HL-60 (cell line): ENCODE results near the gene SCAMP5.

ENCODE experiments used
- POLR2AphosphoS5 ChIP-seq: IDR thresholded peaks from 2 replicates; pipeline ENCODE4 v1.6.1; 2012; ENCODE audit warnings: low read depth
- TF ChIP-seq, protein P1 (sequence below): IDR thresholded peaks from one replicate; pipeline ENCODE4 v1.5.1; 2011; ENCODE audit warnings: low read length, control low read depth, inconsistent platforms; ENCODE audit not compliant: insufficient read depth

DNA sequence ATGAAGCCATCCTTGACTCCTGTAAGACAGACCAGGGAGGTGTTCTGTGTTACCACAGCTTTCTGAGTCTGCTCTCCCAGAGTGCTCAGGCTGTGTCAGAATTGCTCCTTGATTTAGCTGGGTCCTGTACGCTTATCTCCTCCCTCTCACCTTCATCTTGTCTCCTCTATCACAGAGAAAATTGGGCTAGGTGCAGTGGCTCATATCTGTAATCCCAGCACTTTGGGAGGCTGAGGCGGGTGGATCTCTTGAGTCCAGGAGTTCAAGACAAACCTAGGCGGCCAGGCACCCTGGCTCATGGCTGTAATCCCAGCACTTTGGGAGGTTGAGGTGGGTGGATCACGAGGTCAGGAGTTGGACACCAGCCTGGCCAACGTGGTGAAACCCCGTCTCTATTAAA, 5.9 kb downstream of the SCAMP5 start:
- TF ChIP-seq, protein P1, sequence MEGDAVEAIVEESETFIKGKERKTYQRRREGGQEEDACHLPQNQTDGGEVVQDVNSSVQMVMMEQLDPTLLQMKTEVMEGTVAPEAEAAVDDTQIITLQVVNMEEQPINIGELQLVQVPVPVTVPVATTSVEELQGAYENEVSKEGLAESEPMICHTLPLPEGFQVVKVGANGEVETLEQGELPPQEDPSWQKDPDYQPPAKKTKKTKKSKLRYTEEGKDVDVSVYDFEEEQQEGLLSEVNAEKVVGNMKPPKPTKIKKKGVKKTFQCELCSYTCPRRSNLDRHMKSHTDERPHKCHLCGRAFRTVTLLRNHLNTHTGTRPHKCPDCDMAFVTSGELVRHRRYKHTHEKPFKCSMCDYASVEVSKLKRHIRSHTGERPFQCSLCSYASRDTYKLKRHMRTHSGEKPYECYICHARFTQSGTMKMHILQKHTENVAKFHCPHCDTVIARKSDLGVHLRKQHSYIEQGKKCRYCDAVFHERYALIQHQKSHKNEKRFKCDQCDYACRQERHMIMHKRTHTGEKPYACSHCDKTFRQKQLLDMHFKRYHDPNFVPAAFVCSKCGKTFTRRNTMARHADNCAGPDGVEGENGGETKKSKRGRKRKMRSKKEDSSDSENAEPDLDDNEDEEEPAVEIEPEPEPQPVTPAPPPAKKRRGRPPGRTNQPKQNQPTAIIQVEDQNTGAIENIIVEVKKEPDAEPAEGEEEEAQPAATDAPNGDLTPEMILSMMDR: no peak
- no peak for TF ChIP-seq POLR2AphosphoS5
